H9 (cell line): ENCODE results near the gene LXN. TPM values are rescaled to one million over a fixed set of nuclear protein-coding genes. Genes with fewer than 3 reads are reported as not detected.

Experiments
- DNase-seq: peaks from one replicate; pipeline ENCODE4 v3.0.0-alpha.2; 2017
- H2AFZ ChIP-seq: one replicate; pipeline ENCODE4 v1.6.1; 2013; ENCODE audit warnings: mild to moderate bottlenecking, low read length, control low read depth, moderate library complexity
- H2AK5ac ChIP-seq: 2 replicates; pipeline ENCODE4 v1.6.1; 2013; ENCODE audit warnings: low read length, control low read depth, mixed read lengths; ENCODE audit not compliant: insufficient read length
- H2BK120ac ChIP-seq: one replicate; pipeline ENCODE4 v1.6.1; 2013; ENCODE audit warnings: low read depth, mild to moderate bottlenecking, low read length, control low read depth, inconsistent platforms; ENCODE audit not compliant: poor library complexity, severe bottlenecking
- H2BK12ac ChIP-seq: 2 replicates; pipeline ENCODE4 v1.6.1; 2013; ENCODE audit warnings: low read length, control low read depth, mixed read lengths, low read depth; ENCODE audit not compliant: insufficient read length
- H2BK15ac ChIP-seq: 2 replicates; pipeline ENCODE4 v1.6.1; 2013; ENCODE audit warnings: low read depth, low read length, control low read depth
- H2BK20ac ChIP-seq: one replicate; pipeline ENCODE4 v1.6.1; 2013; ENCODE audit warnings: low read depth, mild to moderate bottlenecking, low read length, control low read depth, inconsistent platforms; ENCODE audit not compliant: poor library complexity, severe bottlenecking
- H2BK5ac ChIP-seq: 2 replicates; pipeline ENCODE4 v1.6.1; 2013; ENCODE audit warnings: low read length, control low read depth, mixed read lengths; ENCODE audit not compliant: insufficient read length
- H3K14ac ChIP-seq: 2 replicates; pipeline ENCODE4 v1.6.1; 2013; ENCODE audit warnings: low read length, control low read depth; ENCODE audit not compliant: insufficient read depth
- H3K18ac ChIP-seq: 2 replicates; pipeline ENCODE4 v1.6.1; 2013; ENCODE audit warnings: low read depth, mild to moderate bottlenecking, mixed read lengths, low read length, control low read depth; ENCODE audit not compliant: insufficient read length
- H3K23ac ChIP-seq: 2 replicates; pipeline ENCODE4 v1.6.1; 2013; ENCODE audit warnings: low read length, control low read depth, mixed read lengths, low read depth; ENCODE audit not compliant: insufficient read length
- H3K23me2 ChIP-seq: 2 replicates; pipeline ENCODE4 v1.6.1; 2013; ENCODE audit warnings: low read depth, mild to moderate bottlenecking, mixed read lengths, low read length, control low read depth; ENCODE audit not compliant: insufficient read length, poor library complexity, severe bottlenecking
- H3K27ac ChIP-seq: 2 replicates; pipeline ENCODE4 v1.5.1; 2013; ENCODE audit warnings: low read length, control low read depth, mixed read lengths, low read depth; ENCODE audit not compliant: insufficient read length
- H3K27me3 ChIP-seq: 2 replicates; pipeline ENCODE4 v1.6.1; 2013; ENCODE audit warnings: low read length, control low read depth, inconsistent platforms; ENCODE audit not compliant: insufficient read depth
- H3K4ac ChIP-seq: 2 replicates; pipeline ENCODE4 v1.6.1; 2013; ENCODE audit warnings: low read depth, mild to moderate bottlenecking, control low read depth, inconsistent platforms, low read length, moderate library complexity
- H3K4me1 ChIP-seq: 2 replicates; pipeline ENCODE4 v1.6.1; 2013; ENCODE audit warnings: low read length, control low read depth, inconsistent platforms; ENCODE audit not compliant: insufficient read depth
- H3K4me2 ChIP-seq: 2 replicates; pipeline ENCODE4 v1.6.1; 2013; ENCODE audit warnings: low read length, control low read depth, mixed read lengths; ENCODE audit not compliant: insufficient read length, insufficient read depth
- H3K56ac ChIP-seq: 2 replicates; pipeline ENCODE4 v1.6.1; 2013; ENCODE audit warnings: low read depth, mild to moderate bottlenecking, mixed read lengths, low read length, control low read depth; ENCODE audit not compliant: insufficient read length
- H3K79me1 ChIP-seq: 2 replicates; pipeline ENCODE4 v1.6.1; 2013; ENCODE audit warnings: low read depth, mild to moderate bottlenecking, moderate library complexity, low read length, control low read depth, inconsistent platforms; ENCODE audit not compliant: insufficient read depth, poor library complexity, severe bottlenecking
- H3K79me2 ChIP-seq: 2 replicates; pipeline ENCODE4 v1.6.1; 2013; ENCODE audit warnings: low read length, control low read depth, inconsistent platforms; ENCODE audit not compliant: insufficient read depth
- H3K9ac ChIP-seq: 2 replicates; pipeline ENCODE4 v1.6.1; 2013; ENCODE audit warnings: low read length, control low read depth, mixed read lengths; ENCODE audit not compliant: insufficient read length; ENCODE audit errors: extremely low read depth
- H3K9me3 ChIP-seq: one replicate; pipeline ENCODE4 v1.6.1; 2013; ENCODE audit warnings: low read depth, low read length, inconsistent platforms; ENCODE audit not compliant: control insufficient read depth
- H3T11ph ChIP-seq: one replicate; pipeline ENCODE4 v1.6.1; 2013; ENCODE audit warnings: mild to moderate bottlenecking, low read length, control low read depth, inconsistent platforms
- H4K20me1 ChIP-seq: one replicate; pipeline ENCODE4 v1.6.1; 2013; ENCODE audit not compliant: control insufficient read depth, insufficient read length, insufficient read depth
- H4K5ac ChIP-seq: 2 replicates; pipeline ENCODE4 v1.6.1; 2013; ENCODE audit warnings: low read depth, mild to moderate bottlenecking, mixed read lengths, low read length, control low read depth; ENCODE audit not compliant: insufficient read length
- H4K8ac ChIP-seq: replicated peaks from 2 replicates; pipeline ENCODE4 v1.6.1; 2013; ENCODE audit warnings: low read length, control low read depth, mixed read lengths, low read depth; ENCODE audit not compliant: insufficient read length
- H4K91ac ChIP-seq: 2 replicates; pipeline ENCODE4 v1.6.1; 2013; ENCODE audit warnings: low read depth, mild to moderate bottlenecking, moderate library complexity, mixed read lengths, low read length, control low read depth; ENCODE audit not compliant: insufficient read length
- H3K27ac Mint-ChIP-seq, 3 experiments: 2 replicates in 2 of 3; 3 replicates in 1 of 3; pipeline ENCODE4 v1.8.0; 2020 to 2021; ENCODE audit warnings: mixed read lengths in 3 of 3, mild to moderate bottlenecking in 1 of 3, moderate library complexity in 1 of 3
- H3K27me3 Mint-ChIP-seq: 2 replicates; pipeline ENCODE4 v1.8.0; 2021; ENCODE audit warnings: low read depth, mild to moderate bottlenecking, moderate library complexity, mixed read lengths
- H3K36me3 Mint-ChIP-seq, 3 experiments: 2 replicates in 2 of 3; 3 replicates in 1 of 3; pipeline ENCODE4 v1.8.0; 2020 to 2021; ENCODE audit warnings: low read depth in 3 of 3, mixed read lengths in 3 of 3; ENCODE audit not compliant: insufficient read depth in 1 of 3
- H3K4me1 Mint-ChIP-seq, 2 experiments: 2 replicates each; pipeline ENCODE4 v1.8.0; 2020; ENCODE audit warnings: mixed read lengths in 2 of 2
- H3K4me3 Mint-ChIP-seq, 2 experiments: 2 replicates in 1 of 2; 3 replicates in 1 of 2; pipeline ENCODE4 v1.8.0; 2020 to 2021; ENCODE audit warnings: mild to moderate bottlenecking in 2 of 2, mixed read lengths in 2 of 2, moderate library complexity in 1 of 2
- H3K9me3 Mint-ChIP-seq, 2 experiments: 2 replicates in 1 of 2; 3 replicates in 1 of 2; pipeline ENCODE4 v1.8.0; 2020; ENCODE audit warnings: mild to moderate bottlenecking in 2 of 2, mixed read lengths in 2 of 2, moderate library complexity in 1 of 2
- WGBS: extraction: QIAGEN DNeasy Blood & Tissue Kit; methylation state at CpG from one replicate; pipeline ENCODE4 v1.1.7; 2013; ENCODE audit warnings: missing lambda C conversion rate, low lambda C conversion rate, mixed read lengths; ENCODE audit not compliant: insufficient read length; ENCODE audit errors: extremely low coverage; 5-methylcytosine and 5-hydroxymethylcytosine counted together
- total RNA-seq: library from RNA; stranded (reverse); gene quantifications from 2 replicates; pipeline ENCODE4 v1.2.1, GENCODE V29; 2021
- TF ChIP-seq, protein P1 (sequence below): fragments of 200-600 bp; sonication (generic); conservative IDR thresholded peaks from 3 replicates; pipeline ENCODE4 v1.8.0; 2021; ENCODE audit warnings: antibody characterized with exemption, mild to moderate bottlenecking

LXN gene
- total RNA-seq, 1 experiment from 2014 or later = 6.7 TPM

GRCh38 chr3:158644345-158644908, 28.0 kb downstream of the LXN start, which contains the start of gene GFM1:
TSS of gene GFM1 (plus strand) at chr3:158644527. CDS start at chr3:158644635, 108 bp downstream.
- H3K9me3 ChIP-seq = no peaks in the 10 kb centered on the region
- no peak within 1 kb of the TSS for H2BK20ac ChIP-seq
- H4K5ac ChIP-seq = no peak within 1 kb of the TSS
- H4K8ac ChIP-seq = no peak within 1 kb of the TSS
- H3K27ac Mint-ChIP-seq = peak within 1 kb of the TSS; percentile 95 to 96 (median 95)
- H3K23ac ChIP-seq = no peak within 1 kb of the TSS
- no peak within 1 kb of the TSS for H3K56ac ChIP-seq
- peak within 1 kb of the TSS; percentile 49 for H3K18ac ChIP-seq
- TF ChIP-seq, protein P1, sequence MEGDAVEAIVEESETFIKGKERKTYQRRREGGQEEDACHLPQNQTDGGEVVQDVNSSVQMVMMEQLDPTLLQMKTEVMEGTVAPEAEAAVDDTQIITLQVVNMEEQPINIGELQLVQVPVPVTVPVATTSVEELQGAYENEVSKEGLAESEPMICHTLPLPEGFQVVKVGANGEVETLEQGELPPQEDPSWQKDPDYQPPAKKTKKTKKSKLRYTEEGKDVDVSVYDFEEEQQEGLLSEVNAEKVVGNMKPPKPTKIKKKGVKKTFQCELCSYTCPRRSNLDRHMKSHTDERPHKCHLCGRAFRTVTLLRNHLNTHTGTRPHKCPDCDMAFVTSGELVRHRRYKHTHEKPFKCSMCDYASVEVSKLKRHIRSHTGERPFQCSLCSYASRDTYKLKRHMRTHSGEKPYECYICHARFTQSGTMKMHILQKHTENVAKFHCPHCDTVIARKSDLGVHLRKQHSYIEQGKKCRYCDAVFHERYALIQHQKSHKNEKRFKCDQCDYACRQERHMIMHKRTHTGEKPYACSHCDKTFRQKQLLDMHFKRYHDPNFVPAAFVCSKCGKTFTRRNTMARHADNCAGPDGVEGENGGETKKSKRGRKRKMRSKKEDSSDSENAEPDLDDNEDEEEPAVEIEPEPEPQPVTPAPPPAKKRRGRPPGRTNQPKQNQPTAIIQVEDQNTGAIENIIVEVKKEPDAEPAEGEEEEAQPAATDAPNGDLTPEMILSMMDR = peak; percentile 88
- no peak within 1 kb of the TSS for H3K27ac ChIP-seq
- H3K27me3 ChIP-seq = no peaks in the 10 kb centered on the region
- peak within 1 kb of the TSS; percentile 43 for H2AFZ ChIP-seq
- peak within 1 kb of the TSS; percentile 10; the same call in 1 of the 2 replicates for H3K14ac ChIP-seq
- H3T11ph ChIP-seq = no peak within 1 kb of the TSS
- no peak within 1 kb of the TSS for H2AK5ac ChIP-seq
- H2BK5ac ChIP-seq = no peak within 1 kb of the TSS
- peaks cover 10 to 31% (median 23%) of the 10 kb centered on the region in 3 experiments; a peak in 6 of 7 replicates for H3K36me3 Mint-ChIP-seq
- H3K4me1 ChIP-seq = no peaks in the 10 kb centered on the region
- H4K20me1 ChIP-seq = no peaks in the 10 kb centered on the region
- no peak within 1 kb of the TSS for H3K4ac ChIP-seq
- H3K23me2 ChIP-seq = no peaks in the 10 kb centered on the region
- WGBS = no CpG with 5 or more reads among the region's 42 CpGs
- peaks cover 6% of the 10 kb centered on the region; the same call in 1 of the 2 replicates for H3K79me2 ChIP-seq
- H2BK15ac ChIP-seq = no peak within 1 kb of the TSS
- peaks cover 8 to 10% of the 10 kb centered on the region in 2 experiments; a peak in 3 of 4 replicates for H3K4me1 Mint-ChIP-seq
- peaks cover 0 to 3% of the 10 kb centered on the region in 2 experiments; a peak in 1 of 5 replicates for H3K9me3 Mint-ChIP-seq
- no peak within 1 kb of the TSS for H4K91ac ChIP-seq
- peak; percentile 96 for DNase-seq
- H3K27me3 Mint-ChIP-seq = no peaks in the 10 kb centered on the region
- H3K4me2 ChIP-seq = peak within 1 kb of the TSS; percentile 69
- H2BK120ac ChIP-seq = no peak within 1 kb of the TSS
- H3K4me3 Mint-ChIP-seq = peak within 1 kb of the TSS; percentile 96 to 97
- H2BK12ac ChIP-seq = no peak within 1 kb of the TSS
- H3K79me1 ChIP-seq = peaks cover 3% of the 10 kb centered on the region
- H3K9ac ChIP-seq = peak within 1 kb of the TSS; percentile 50
